ENCODE data around the gene SCRT2. TPM values are rescaled to one million over a fixed set of nuclear protein-coding genes. Genes with fewer than 3 reads are reported as not detected.

SCRT2 gene
- total RNA-seq, 1 experiment from 2014 or later = not detected

- POLR2A ChIA-PET = no interaction called here
- Histone ChIP-seq H3K9me3 (ENCODE audit: control insufficient read depth, insufficient read depth, low read depth, low read length) (no peaks in the 10 kb centered on the region), H3K4me3 (ENCODE audit: low read depth in 2 of 2, low read length in 2 of 2) (no peak overlapping the region), H3K4me1 (ENCODE audit: control insufficient read depth, insufficient read depth, low read length) (no peaks in the 10 kb centered on the region), H3K27me3 (ENCODE audit: control insufficient read depth, insufficient read depth, low read length) (peaks cover 7% of the 10 kb centered on the region; the same call in 1 of the 2 replicates), H3K36me3 (ENCODE audit: control insufficient read depth, insufficient read depth, low read length) (no peaks in the 10 kb centered on the region), H3K27ac (ENCODE audit: low read length) (no peak overlapping the region)
- TF ChIP-seq TCF7L2 (IDR thresholded peaks at IDR 0.05; ENCODE audit: low read depth, low read length) (no peak), POLR2AphosphoS5 (IDR thresholded peaks at IDR 0.05; ENCODE audit: low read depth, low read length) (no peak), REST (IDR thresholded peaks at IDR 0.05; ENCODE audit: insufficient read depth in 1 of 2, low read depth in 2 of 2, low read length in 1 of 2) (no peak), SIN3A (IDR thresholded peaks at IDR 0.05; ENCODE audit: borderline replicate concordance, insufficient read depth, low read depth, low read length) (no peak), CTCF (IDR thresholded peaks at IDR 0.05) (no peak)
- ATAC-seq (no peak), DNase-seq (ENCODE audit: low read depth, low spot score) (no peak)
- CTCF ChIA-PET = no interaction called here
- intact Hi-C loops (cut with micrococcal nuclease; ENCODE audit: unreplicated experiment) (no loop called here), in situ Hi-C loops (cut with HindIII; ENCODE audit: low pct_unique_long_range_greater_than_20kb, low sequenced_read_pairs) (no loop called here)
- BruUV-seq (replicated peaks) = no TSS peak
Measured at GRCh38 chr20:695165-695866, 19.7 kb upstream of the SCRT2 start.

- POLR2A ChIA-PET = no interaction called here
Measured at GRCh38 chr20:694496-694895, 18.9 kb upstream of the SCRT2 start.

More at GRCh38 chr20:694496-694895, 18.9 kb upstream of the SCRT2 start:
- Histone ChIP-seq H3K4me3 (ENCODE audit: low read depth in 2 of 2, low read length in 2 of 2) (no peak overlapping the region), H3K4me1 (ENCODE audit: control insufficient read depth, insufficient read depth, low read length) (no peaks in the 10 kb centered on the region), H3K27me3 (ENCODE audit: control insufficient read depth, insufficient read depth, low read length) (peaks cover 11% of the 10 kb centered on the region; the same call in 1 of the 2 replicates), H3K27ac (ENCODE audit: low read length) (no peak overlapping the region), H3K36me3 (ENCODE audit: control insufficient read depth, insufficient read depth, low read length) (no peaks in the 10 kb centered on the region), H3K9me3 (ENCODE audit: control insufficient read depth, insufficient read depth, low read depth, low read length) (no peaks in the 10 kb centered on the region)
- intact Hi-C loops (cut with micrococcal nuclease; ENCODE audit: unreplicated experiment) = no loop called here
- CTCF ChIA-PET = no interaction called here
- TF ChIP-seq CTCF (IDR thresholded peaks at IDR 0.05) (no peak), REST (IDR thresholded peaks at IDR 0.05; ENCODE audit: insufficient read depth in 1 of 2, low read depth in 2 of 2, low read length in 1 of 2) (no peak), POLR2AphosphoS5 (IDR thresholded peaks at IDR 0.05; ENCODE audit: low read depth, low read length) (no peak), SIN3A (IDR thresholded peaks at IDR 0.05; ENCODE audit: borderline replicate concordance, insufficient read depth, low read depth, low read length) (no peak)
- no TSS peak for BruUV-seq (replicated peaks)
- in situ Hi-C loops (cut with HindIII; ENCODE audit: low pct_unique_long_range_greater_than_20kb, low sequenced_read_pairs) = no loop called here
- no peak for ATAC-seq
- DNase-seq (ENCODE audit: low read depth, low spot score) = no peak

Measured in Panc1 (cell line).